Epithelial cell of esophagus (primary cell): Measurements from ENCODE around the gene NLGN1.

ENCODE experiments used
- DNase-seq: peaks from one replicate; pipeline ENCODE4 v3.0.0; 2010; ENCODE audit warnings: low read depth
- H3K4me3 ChIP-seq: 2 replicates; pipeline ENCODE4 v1.5.1; 2011; ENCODE audit warnings: mild to moderate bottlenecking, low read length, control low read depth
- TF ChIP-seq, protein P1 (sequence below): IDR thresholded peaks from 2 replicates; pipeline ENCODE4 v1.5.1; 2011; ENCODE audit warnings: low read depth, mild to moderate bottlenecking, low read length, control low read depth, inconsistent platforms; ENCODE audit not compliant: insufficient read depth; ENCODE audit errors: missing control alignments

NLGN1 gene

DNA sequence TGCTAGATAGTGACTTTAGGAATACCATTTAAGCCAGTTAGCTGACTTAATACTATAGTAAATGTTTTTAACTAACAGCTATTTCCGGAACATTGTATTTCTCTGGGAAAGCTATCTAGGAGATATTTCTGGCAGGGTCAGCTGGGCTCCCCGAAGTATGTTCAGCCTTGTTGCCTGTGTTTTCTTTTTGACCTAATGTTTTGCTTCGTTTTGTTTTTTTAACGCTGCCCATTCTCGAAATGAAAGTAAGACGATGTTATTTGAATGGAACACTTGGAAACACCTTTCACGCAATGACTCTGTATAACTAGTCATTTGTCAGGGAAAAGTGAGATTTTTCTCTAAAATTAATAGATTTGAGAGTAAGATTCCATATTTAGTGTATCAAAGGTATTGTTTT, 758.7 kb downstream of the NLGN1 start:
- H3K4me3 ChIP-seq, result no peak overlapping the region
- no peak for DNase-seq
- TF ChIP-seq, protein P1, sequence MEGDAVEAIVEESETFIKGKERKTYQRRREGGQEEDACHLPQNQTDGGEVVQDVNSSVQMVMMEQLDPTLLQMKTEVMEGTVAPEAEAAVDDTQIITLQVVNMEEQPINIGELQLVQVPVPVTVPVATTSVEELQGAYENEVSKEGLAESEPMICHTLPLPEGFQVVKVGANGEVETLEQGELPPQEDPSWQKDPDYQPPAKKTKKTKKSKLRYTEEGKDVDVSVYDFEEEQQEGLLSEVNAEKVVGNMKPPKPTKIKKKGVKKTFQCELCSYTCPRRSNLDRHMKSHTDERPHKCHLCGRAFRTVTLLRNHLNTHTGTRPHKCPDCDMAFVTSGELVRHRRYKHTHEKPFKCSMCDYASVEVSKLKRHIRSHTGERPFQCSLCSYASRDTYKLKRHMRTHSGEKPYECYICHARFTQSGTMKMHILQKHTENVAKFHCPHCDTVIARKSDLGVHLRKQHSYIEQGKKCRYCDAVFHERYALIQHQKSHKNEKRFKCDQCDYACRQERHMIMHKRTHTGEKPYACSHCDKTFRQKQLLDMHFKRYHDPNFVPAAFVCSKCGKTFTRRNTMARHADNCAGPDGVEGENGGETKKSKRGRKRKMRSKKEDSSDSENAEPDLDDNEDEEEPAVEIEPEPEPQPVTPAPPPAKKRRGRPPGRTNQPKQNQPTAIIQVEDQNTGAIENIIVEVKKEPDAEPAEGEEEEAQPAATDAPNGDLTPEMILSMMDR, result no peak

DNA sequence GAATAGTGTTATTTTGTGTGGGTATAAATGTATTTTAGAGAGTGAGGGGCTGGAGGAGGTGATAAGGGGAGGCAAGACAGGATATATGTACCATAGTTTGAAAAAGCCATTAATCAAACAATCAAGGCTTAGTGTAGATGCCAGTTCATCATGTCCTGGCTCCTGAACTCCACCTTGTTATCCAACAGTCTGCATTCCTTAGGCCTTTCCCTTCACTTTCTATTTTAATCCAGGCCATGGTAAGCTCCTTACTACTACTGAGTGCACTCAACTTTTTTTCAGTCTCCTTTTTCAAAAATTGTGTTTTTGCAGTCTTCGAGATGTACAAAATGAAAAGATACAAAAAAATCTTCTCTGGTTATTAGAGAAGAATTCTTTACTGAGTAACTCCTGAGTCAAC, 761.1 kb downstream of the NLGN1 start:
- TF ChIP-seq, protein P1, result no peak

DNA sequence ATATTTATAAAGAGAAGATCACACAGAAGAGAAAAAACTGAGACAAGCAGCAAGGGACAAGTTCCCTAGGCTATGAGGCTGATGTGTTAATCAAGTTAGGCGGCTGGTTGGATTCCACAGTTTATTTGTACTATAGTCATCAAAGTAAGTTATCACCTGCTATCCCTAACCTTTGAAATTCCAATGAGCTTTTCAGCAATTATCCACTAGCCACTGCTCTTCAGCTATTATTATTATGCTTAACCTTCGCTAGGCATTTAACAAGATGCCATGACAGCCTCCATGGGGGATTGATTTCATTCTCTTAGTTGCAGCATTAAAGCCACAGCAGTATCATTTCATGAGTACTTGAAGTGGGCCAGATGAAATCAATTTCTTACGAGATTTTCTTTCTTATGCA, 762.1 kb downstream of the NLGN1 start:
- no peak overlapping the region for H3K4me3 ChIP-seq
- DNase-seq, result no peak
- TF ChIP-seq, protein P1, result no peak

More for the DNA sequence above, 761.1 kb downstream of the NLGN1 start:
- no peak for DNase-seq
- no peak overlapping the region for H3K4me3 ChIP-seq

DNA sequence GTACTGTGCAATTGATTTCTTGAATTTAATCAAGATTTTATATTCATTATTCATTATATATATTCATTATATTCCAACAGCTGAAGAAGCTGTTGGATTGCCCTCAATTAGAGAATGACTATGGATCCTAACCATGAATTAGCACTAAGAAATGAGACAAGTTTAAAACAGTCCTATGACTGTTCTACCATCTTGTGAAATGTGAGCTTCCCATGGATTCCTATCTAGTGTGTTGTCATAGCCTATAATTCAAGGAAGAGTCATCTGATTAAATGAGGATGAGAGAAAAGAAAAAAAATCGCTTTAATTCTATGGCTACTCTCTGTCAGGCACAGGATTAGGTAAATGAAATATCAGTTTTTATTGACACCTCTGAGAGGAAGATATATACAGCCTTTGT, 765.0 kb downstream of the NLGN1 start:
- DNase-seq, result peak; percentile 39
- TF ChIP-seq, protein P1, result no peak

DNA sequence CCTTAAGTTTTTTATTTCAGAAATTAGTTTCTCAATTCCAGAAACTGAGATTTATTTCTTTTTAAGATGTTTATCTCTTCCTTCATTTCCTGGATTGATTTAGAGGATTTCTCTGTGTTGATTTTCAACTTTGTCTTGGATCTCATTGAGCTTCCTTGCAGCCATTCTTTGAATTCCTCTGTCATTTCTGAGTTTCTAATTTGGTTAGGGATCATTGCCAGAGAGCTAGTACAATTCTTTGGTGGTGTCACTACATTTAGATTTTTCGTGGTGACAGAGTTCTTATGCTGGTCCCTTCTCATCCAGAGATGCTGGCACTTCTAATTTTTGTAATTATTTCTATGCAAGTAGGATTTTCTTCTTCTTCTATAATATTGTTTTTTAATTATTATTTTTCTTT, 770.5 kb downstream of the NLGN1 start:
- H3K4me3 ChIP-seq, result no peak overlapping the region
- DNase-seq, result no peak
- TF ChIP-seq, protein P1, result no peak

More for the DNA sequence above, 765.0 kb downstream of the NLGN1 start:
- no peak overlapping the region for H3K4me3 ChIP-seq

DNA sequence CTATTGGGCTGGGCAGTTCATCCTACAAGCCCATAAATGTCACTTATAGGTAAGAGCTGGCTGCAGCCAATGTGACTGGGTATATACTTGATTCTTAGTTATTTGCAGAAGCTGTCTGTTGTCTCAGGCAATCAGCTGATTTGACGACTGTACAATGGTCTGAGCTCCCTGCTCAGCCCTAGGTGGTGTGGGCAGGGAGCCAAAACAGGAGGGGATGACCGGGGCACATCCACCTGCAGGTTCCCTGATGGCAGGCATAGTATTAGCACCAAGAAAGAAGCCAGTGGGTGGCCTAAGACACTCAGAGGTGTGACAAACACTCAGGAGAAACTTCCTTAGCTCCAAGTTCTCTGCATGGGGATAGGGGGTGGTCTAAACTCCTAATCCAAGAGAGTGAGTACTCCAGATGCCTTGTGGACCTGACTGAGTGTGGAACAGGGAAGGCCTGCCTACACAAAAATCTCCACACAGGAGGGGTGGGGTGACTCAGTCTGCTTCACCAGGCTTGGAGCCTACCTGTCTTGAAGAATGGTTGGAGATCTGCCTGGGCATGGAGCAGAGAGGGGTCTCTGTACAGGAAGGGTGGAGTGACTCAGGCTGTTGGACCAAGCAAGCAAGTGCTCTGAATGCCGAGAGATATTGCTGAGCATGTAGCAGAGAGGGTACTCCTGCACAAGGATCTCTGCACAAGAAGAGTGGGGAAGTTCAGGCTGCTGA, 771.2 kb downstream of the NLGN1 start:
- H3K4me3 ChIP-seq, result no peak overlapping the region
- TF ChIP-seq, protein P1, result no peak
- DNase-seq, result peak; percentile 19

DNA sequence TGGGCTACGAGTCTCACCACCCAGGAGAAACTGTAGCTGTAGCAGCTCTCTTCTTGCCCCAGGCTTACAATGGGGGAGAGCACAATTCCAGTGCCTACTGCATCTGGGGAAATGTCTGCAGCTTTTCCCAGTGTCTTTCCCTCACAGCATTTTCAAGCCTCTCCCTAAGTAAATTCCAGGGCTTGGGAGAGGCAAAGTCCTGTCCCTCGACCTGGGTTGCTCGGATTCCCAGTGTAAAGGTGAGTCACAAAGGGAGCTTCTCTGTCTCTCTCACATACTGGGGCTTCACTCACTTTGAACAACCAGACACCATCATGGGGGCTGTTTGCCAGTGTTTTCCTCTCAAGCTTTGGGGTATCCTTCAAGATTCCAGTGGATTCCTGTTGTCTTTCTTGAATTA, 772.2 kb downstream of the NLGN1 start:
- TF ChIP-seq, protein P1, result no peak
- no peak overlapping the region for H3K4me3 ChIP-seq
- no peak for DNase-seq
